Activated T-cell treated with anti-CD3 and anti-CD28 coated beads, Interleukin-2, amount 50 U/mL, for 48 hours (primary cell): ENCODE data around the gene TBRG1.
A peak's percentile ranks its signal among the peaks of the same experiment; 100 is the strongest.

Experiments used
- DNase-seq, 2 experiments: peaks; one replicate each; pipeline ENCODE4 v3.0.0-alpha.2; 2020

The TBRG1 gene

GRCh38 chr11:124618863-124619262 lies 3.8 kb upstream of the TBRG1 start:
- DNase-seq: no peak

GRCh38 chr11:124623861-124624525 lies 1.3 kb downstream of the TBRG1 start:
- no peak for DNase-seq

- DNase-seq: no peak
These were observed 3.0 kb downstream of the TBRG1 start for GRCh38 chr11:124625504-124626168.

- no peak for DNase-seq
These were observed 4.9 kb downstream of the TBRG1 start for GRCh38 chr11:124627546-124627945.

- no peak for DNase-seq
These were observed 7.3 kb downstream of the TBRG1 start for GRCh38 chr11:124629961-124630360.

GRCh38 chr11:124633355-124633754 lies 10.7 kb downstream of the TBRG1 start:
- DNase-seq: no peak

GRCh38 chr11:124635932-124636331 lies 13.3 kb downstream of the TBRG1 start:
- DNase-seq: no peak

- DNase-seq: no peak
These were observed 15.8 kb downstream of the TBRG1 start for GRCh38 chr11:124638500-124638899.

- DNase-seq: no peak
These were observed 16.5 kb downstream of the TBRG1 start for GRCh38 chr11:124639186-124639585.

GRCh38 chr11:124640666-124641065 lies 18.0 kb downstream of the TBRG1 start:
- DNase-seq: no peak

- no peak for DNase-seq
These were observed 20.0 kb downstream of the TBRG1 start for GRCh38 chr11:124642628-124643027.

- DNase-seq: no peak
These were observed 20.5 kb downstream of the TBRG1 start for GRCh38 chr11:124643042-124643604.

- DNase-seq: no peak
These were observed 21.2 kb downstream of the TBRG1 start for GRCh38 chr11:124643605-124644425.

- peak; percentile 27 to 39 for DNase-seq
These were observed 22.0 kb downstream of the TBRG1 start for GRCh38 chr11:124644426-124645280.

- DNase-seq: no peak
These were observed 23.5 kb downstream of the TBRG1 start for GRCh38 chr11:124646148-124646547.

- no peak for DNase-seq
These were observed 25.9 kb downstream of the TBRG1 start for GRCh38 chr11:124648610-124649009.

- no peak for DNase-seq
These were observed 34.3 kb downstream of the TBRG1 start for GRCh38 chr11:124656774-124657630.

GRCh38 chr11:124657904-124658303 lies 35.2 kb downstream of the TBRG1 start:
- DNase-seq: no peak

GRCh38 chr11:124658501-124658900 lies 35.8 kb downstream of the TBRG1 start:
- no peak for DNase-seq

GRCh38 chr11:124658986-124659385 lies 36.3 kb downstream of the TBRG1 start:
- no peak for DNase-seq

- no peak for DNase-seq
These were observed 38.9 kb downstream of the TBRG1 start for GRCh38 chr11:124661553-124661952.

- DNase-seq: no peak
These were observed 39.4 kb downstream of the TBRG1 start for GRCh38 chr11:124662106-124662505.
